Hepatocyte (in vitro differentiated cells): ENCODE results near the gene DPYSL3. TPM values are rescaled to one million over a fixed set of nuclear protein-coding genes. Genes with fewer than 3 reads are reported as not detected.

Experiments used
- DNase-seq: peaks from one replicate; pipeline ENCODE4 v3.0.0-alpha.2; 2016; ENCODE audit warnings: low spot score
- H2AFZ ChIP-seq: fragments of 200-600 bp; sonication (generic); 2 replicates; pipeline ENCODE4 v1.6.0; 2016; ENCODE audit warnings: antibody characterized with exemption, mild to moderate bottlenecking
- H3K27ac ChIP-seq: fragments of 200-600 bp; sonication (generic); 2 replicates; pipeline ENCODE4 v1.5.1; 2016; ENCODE audit warnings: mild to moderate bottlenecking
- H3K27me3 ChIP-seq: fragments of 200-600 bp; sonication (generic); 2 replicates; pipeline ENCODE4 v1.6.1; 2016
- H3K36me3 ChIP-seq: fragments of 200-600 bp; sonication (generic); replicated peaks from 2 replicates; pipeline ENCODE4 v1.5.1; 2016; ENCODE audit warnings: low read depth; ENCODE audit not compliant: insufficient read depth
- H3K4me1 ChIP-seq: fragments of 200-600 bp; sonication (generic); 2 replicates; pipeline ENCODE4 v1.5.1; 2016; ENCODE audit warnings: mild to moderate bottlenecking, moderate library complexity; ENCODE audit not compliant: insufficient read depth
- H3K4me2 ChIP-seq: fragments of 200-600 bp; sonication (generic); 2 replicates; pipeline ENCODE4 v1.6.0; 2016
- H3K4me3 ChIP-seq: fragments of 200-600 bp; sonication (generic); 2 replicates; pipeline ENCODE4 v1.5.1; 2016; ENCODE audit warnings: mild to moderate bottlenecking
- H3K79me2 ChIP-seq: fragments of 200-600 bp; sonication (generic); 2 replicates; pipeline ENCODE4 v1.6.0; 2017; ENCODE audit warnings: mild to moderate bottlenecking
- H3K9me2 ChIP-seq: fragments of 200-600 bp; sonication (generic); replicated peaks from 2 replicates; pipeline ENCODE4 v1.6.0; 2017; ENCODE audit warnings: mild to moderate bottlenecking; ENCODE audit not compliant: insufficient read depth
- H3K9me3 ChIP-seq: fragments of 200-600 bp; sonication (generic); 2 replicates; pipeline ENCODE4 v1.5.1; 2016; ENCODE audit warnings: low read depth, mild to moderate bottlenecking
- H4K20me1 ChIP-seq: fragments of 200-600 bp; sonication (generic); 2 replicates; pipeline ENCODE4 v1.6.0; 2016; ENCODE audit warnings: mild to moderate bottlenecking; ENCODE audit not compliant: insufficient read depth, poor library complexity, severe bottlenecking
- EZH2 ChIP-seq: fragments of 200-600 bp; sonication (generic); IDR thresholded peaks from 2 replicates; pipeline ENCODE4 v1.6.1; 2016; ENCODE audit warnings: antibody characterized with exemption, mild to moderate bottlenecking, borderline replicate concordance
- EZH2phosphoT487 ChIP-seq: fragments of 200-600 bp; sonication (generic); IDR thresholded peaks from one replicate; pipeline ENCODE4 v1.6.1; 2018; ENCODE audit warnings: antibody characterized with exemption, mild to moderate bottlenecking, low read depth, moderate library complexity; ENCODE audit not compliant: unreplicated experiment, severe bottlenecking
- whole genome bisulfite sequencing: methylation state at CpG from one replicate; pipeline ENCODE4 v1.1.6; 2016; ENCODE audit warnings: low lambda C conversion rate; ENCODE audit errors: missing lambda C conversion rate; 5-methylcytosine and 5-hydroxymethylcytosine counted together
- polyA plus RNA-seq: library from polyadenylated mRNA; unstranded; fragments of >200 nt; fragmentation: Nextera tagmentation; extraction: Ambion mirVana; gene quantifications from 2 replicates; pipeline ENCODE4 v1.2.1, GENCODE V29; 2016
- total RNA-seq: library from RNA; depleted of rRNA; stranded (reverse); fragments of >200 nt; gene quantifications from 2 replicates; pipeline ENCODE4 v1.2.3, GENCODE V29; 2014
- TF ChIP-seq, protein P1 (sequence below): fragments of 200-600 bp; sonication (generic); IDR thresholded peaks from 2 replicates; pipeline ENCODE4 v1.5.1; 2016; ENCODE audit warnings: antibody characterized with exemption, mild to moderate bottlenecking; ENCODE audit not compliant: poor library complexity

DPYSL3 gene
- total and polyA plus RNA-seq, 2 experiments from 2014 or later, result 35.7 to 78.0 TPM

GRCh38 chr5:147434049-147434448 is 75.8 kb downstream of the DPYSL3 start:
- Histone ChIP-seq H3K36me3 (no peaks in the 10 kb centered on the region), H3K9me2 (no peaks in the 10 kb centered on the region), H3K4me1 (peaks cover 40% of the 10 kb centered on the region), H4K20me1 (no peaks in the 10 kb centered on the region), H3K4me2 (no peak overlapping the region), H3K79me2 (peaks cover 52% of the 10 kb centered on the region), H2AFZ (no peak overlapping the region), H3K27me3 (no peaks in the 10 kb centered on the region), H3K27ac (peak overlapping the region; percentile 65), H3K9me3 (no peaks in the 10 kb centered on the region), H3K4me3 (no peak overlapping the region)
- TF ChIP-seq, protein P1, sequence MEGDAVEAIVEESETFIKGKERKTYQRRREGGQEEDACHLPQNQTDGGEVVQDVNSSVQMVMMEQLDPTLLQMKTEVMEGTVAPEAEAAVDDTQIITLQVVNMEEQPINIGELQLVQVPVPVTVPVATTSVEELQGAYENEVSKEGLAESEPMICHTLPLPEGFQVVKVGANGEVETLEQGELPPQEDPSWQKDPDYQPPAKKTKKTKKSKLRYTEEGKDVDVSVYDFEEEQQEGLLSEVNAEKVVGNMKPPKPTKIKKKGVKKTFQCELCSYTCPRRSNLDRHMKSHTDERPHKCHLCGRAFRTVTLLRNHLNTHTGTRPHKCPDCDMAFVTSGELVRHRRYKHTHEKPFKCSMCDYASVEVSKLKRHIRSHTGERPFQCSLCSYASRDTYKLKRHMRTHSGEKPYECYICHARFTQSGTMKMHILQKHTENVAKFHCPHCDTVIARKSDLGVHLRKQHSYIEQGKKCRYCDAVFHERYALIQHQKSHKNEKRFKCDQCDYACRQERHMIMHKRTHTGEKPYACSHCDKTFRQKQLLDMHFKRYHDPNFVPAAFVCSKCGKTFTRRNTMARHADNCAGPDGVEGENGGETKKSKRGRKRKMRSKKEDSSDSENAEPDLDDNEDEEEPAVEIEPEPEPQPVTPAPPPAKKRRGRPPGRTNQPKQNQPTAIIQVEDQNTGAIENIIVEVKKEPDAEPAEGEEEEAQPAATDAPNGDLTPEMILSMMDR, result no peak
- TF ChIP-seq EZH2phosphoT487, result no peak
- no peak for TF ChIP-seq EZH2
- WGBS, result 48% methylated on average over 3 of the region's 3 CpGs
- DNase-seq, result no peak

- H3K9me2 ChIP-seq, result no peaks in the 10 kb centered on the region
- DNase-seq, result no peak
- H3K27me3 ChIP-seq, result no peaks in the 10 kb centered on the region
- H3K4me2 ChIP-seq, result peak overlapping the region; percentile 40
- H3K27ac ChIP-seq, result peak overlapping the region; percentile 73
- no peaks in the 10 kb centered on the region for H4K20me1 ChIP-seq
- TF ChIP-seq EZH2phosphoT487 (no peak), EZH2 (no peak)
- TF ChIP-seq, protein P1, result no peak
- no peak overlapping the region for H3K4me3 ChIP-seq
- peaks cover 52% of the 10 kb centered on the region for H3K79me2 ChIP-seq
- no peaks in the 10 kb centered on the region for H3K9me3 ChIP-seq
- no peak overlapping the region for H2AFZ ChIP-seq
- peaks cover 48% of the 10 kb centered on the region for H3K4me1 ChIP-seq
- WGBS, result 12% methylated on average over 4 of the region's 4 CpGs
- H3K36me3 ChIP-seq, result no peaks in the 10 kb centered on the region
Measured at GRCh38 chr5:147432323-147432722, 77.5 kb downstream of the DPYSL3 start.

DNA sequence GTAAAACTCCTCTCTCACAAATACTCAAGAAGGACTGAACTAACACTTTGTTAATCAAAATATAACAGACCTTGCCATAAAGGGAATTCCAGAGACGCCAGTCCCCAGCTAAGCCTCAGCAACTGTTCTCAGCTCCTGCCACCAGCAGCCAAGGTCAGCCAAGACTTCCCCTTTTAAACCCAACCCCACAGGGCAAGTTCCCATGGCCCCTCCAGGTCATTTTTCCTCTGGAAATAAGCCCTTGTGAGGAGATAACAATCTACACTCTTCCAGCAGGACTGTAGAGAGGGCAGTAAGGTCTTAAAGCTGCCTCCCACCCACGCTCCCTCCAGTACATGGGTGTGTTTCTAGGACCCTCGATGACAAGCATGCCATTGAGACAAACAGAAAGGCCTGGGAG is 78.3 kb downstream of the DPYSL3 start:
- H3K4me1 ChIP-seq, result peaks cover 49% of the 10 kb centered on the region

More for the DNA sequence above, 78.3 kb downstream of the DPYSL3 start:
- no peak for DNase-seq
- Histone ChIP-seq H3K9me2 (no peaks in the 10 kb centered on the region), H3K36me3 (no peaks in the 10 kb centered on the region), H4K20me1 (no peaks in the 10 kb centered on the region), H3K9me3 (no peaks in the 10 kb centered on the region), H2AFZ (no peak overlapping the region), H3K4me2 (peak overlapping the region; percentile 40), H3K79me2 (peaks cover 52% of the 10 kb centered on the region), H3K27me3 (no peaks in the 10 kb centered on the region), H3K4me3 (no peak overlapping the region), H3K27ac (peak overlapping the region; percentile 73)
- 45% methylated on average over 3 of the region's 3 CpGs for WGBS
- TF ChIP-seq EZH2 (no peak), EZH2phosphoT487 (no peak)
- TF ChIP-seq, protein P1, result no peak
